ENCODE data around the gene GALNT17.

GRCh38 chr7:71238581-71239295 is 106.8 kb downstream of the GALNT17 start:
- no peak for TF ChIP-seq GATA3 (IDR thresholded peaks at IDR 0.05; ENCODE audit: low read depth, low read length)
- TF ChIP-seq GATA2 (IDR thresholded peaks at IDR 0.05; ENCODE audit: low read depth, low read length) = no peak

All from SH-SY5Y (cell line).